Ectodermal cell (in vitro differentiated cells): Measurements from ENCODE around the gene CC2D1A.
"Not testable (repeated sequence)": the region's sequence is repeated elsewhere in the genome, so short reads cannot be mapped to it uniquely, and the experiment has no call there.

Experiments
- H3K27ac ChIP-seq: 2 replicates; pipeline ENCODE4 v1.7.0; 2013; ENCODE audit warnings: mild to moderate bottlenecking, low read depth, low read length; ENCODE audit not compliant: insufficient read depth, poor library complexity, severe bottlenecking
- H3K27me3 ChIP-seq: 2 replicates; pipeline ENCODE4 v1.7.0; 2013; ENCODE audit warnings: mild to moderate bottlenecking, low read length; ENCODE audit not compliant: insufficient read depth, control insufficient read depth, poor library complexity, severe bottlenecking
- H3K36me3 ChIP-seq: one replicate; pipeline ENCODE4 v1.7.0; 2013; ENCODE audit warnings: low read length; ENCODE audit not compliant: control insufficient read depth, insufficient read depth
- H3K4me1 ChIP-seq: one replicate; pipeline ENCODE4 v1.7.0; 2013; ENCODE audit warnings: low read length; ENCODE audit not compliant: control insufficient read depth, insufficient read depth
- H3K4me3 ChIP-seq: 2 replicates; pipeline ENCODE4 v1.7.0; 2013; ENCODE audit warnings: low read depth, low read length, control low read depth; ENCODE audit not compliant: insufficient read depth
- H3K9me3 ChIP-seq: 2 replicates; pipeline ENCODE4 v1.7.0; 2013; ENCODE audit warnings: mild to moderate bottlenecking, low read length, moderate library complexity; ENCODE audit not compliant: control insufficient read depth
- WGBS, 2 experiments: methylation state at CpG; one replicate each; pipeline ENCODE4 v1.1.7; 2013; ENCODE audit warnings: missing lambda C conversion rate in 2 of 2; 5-methylcytosine and 5-hydroxymethylcytosine counted together

Gene CC2D1A

DNA sequence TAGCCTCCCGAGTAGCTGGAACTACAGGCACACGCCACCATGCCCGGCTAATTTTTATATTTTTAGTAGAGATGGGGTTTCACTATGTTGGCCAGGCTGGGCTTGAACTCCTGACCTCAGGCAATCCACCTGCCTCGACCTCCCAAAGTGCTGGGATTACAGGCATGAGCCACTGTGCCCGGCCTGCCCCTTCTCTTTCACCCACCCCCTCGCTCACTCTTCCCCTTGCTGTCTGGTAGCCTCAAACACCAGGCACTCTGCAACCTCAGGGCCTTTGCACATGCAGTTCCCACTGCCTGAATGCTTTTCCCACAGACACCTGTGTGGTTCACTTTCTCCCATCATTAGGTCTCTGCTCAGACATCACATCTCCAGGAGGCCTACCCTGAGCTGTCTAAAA, 16.1 kb downstream of the CC2D1A start:
- H3K4me1 ChIP-seq, H3K4me3 ChIP-seq, H3K27me3 ChIP-seq, H3K9me3 ChIP-seq, H3K27ac ChIP-seq: not testable (repeated sequence)
- 93 to 96% methylated on average over 6 of the region's 6 CpGs for WGBS, 2 experiments
- peaks cover 26% of the 10 kb centered on the region for H3K36me3 ChIP-seq

DNA sequence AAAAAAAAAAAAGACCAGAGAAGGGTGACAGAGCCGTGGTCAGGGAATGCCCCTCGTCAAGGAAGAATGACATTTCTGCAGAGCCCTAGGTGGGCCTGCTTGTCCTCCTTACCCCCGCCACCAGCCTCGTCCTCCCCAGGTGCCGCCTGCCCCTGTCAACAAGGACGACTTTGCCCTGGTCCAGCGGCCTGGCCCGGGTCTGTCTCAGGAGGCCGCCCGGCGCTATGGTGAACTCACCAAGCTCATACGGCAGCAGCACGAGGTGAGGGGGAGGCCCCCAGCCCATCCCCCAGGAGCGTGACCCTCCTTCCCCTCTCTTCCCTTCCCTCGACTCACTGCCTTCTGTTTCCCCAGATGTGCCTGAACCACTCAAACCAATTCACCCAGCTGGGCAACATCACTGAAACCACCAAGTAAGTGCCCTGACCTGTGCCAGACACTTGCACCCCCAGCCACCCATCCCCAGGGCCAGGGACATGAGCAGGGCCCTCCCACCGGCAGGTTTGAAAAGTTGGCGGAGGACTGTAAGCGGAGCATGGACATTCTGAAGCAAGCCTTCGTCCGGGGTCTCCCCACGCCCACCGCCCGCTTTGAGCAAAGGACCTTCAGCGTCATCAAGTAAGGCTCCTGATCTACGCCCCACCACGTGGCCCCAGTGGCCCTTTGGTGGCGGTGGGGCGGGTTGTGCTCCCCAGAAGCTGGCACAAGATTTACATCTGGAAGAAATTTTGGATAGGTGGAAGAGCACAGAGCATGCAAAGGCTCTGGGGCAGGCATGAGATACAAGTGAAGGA, 17.4 kb downstream of the CC2D1A start:
- H3K27me3 ChIP-seq = no peaks in the 10 kb centered on the region
- no peaks in the 10 kb centered on the region for H3K4me1 ChIP-seq
- peaks cover 26% of the 10 kb centered on the region for H3K36me3 ChIP-seq
- 95% methylated on average over 28 of the region's 28 CpGs for WGBS, 2 experiments
- H3K9me3 ChIP-seq = peaks cover 5% of the 10 kb centered on the region
- H3K4me3 ChIP-seq = no peak overlapping the region
- H3K27ac ChIP-seq = no peak overlapping the region

DNA sequence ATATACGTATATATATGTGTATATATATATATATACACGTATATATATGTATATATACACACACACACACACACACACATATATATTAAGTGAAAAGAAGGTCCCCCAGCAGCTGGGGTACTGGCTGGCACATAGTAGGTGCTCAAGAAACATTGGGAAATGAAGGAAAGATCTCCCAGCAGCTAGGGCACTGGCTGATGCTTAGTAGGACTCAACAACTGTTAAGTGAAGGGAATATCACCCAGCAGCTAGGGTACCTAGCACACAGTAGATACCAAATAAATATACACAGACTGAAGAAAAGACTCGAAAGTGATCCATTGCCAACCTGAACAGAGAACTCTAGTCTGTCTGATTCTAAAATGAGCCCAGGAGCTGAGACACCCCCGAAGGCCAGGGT, 20.0 kb downstream of the CC2D1A start:
- 94 to 95% methylated on average over 2 of the region's 4 CpGs for WGBS, 2 experiments
- Histone ChIP-seq H3K4me3 (no peak overlapping the region), H3K9me3 (no peaks in the 10 kb centered on the region), H3K27ac (no peak overlapping the region), H3K4me1 (no peaks in the 10 kb centered on the region), H3K36me3 (peaks cover 7% of the 10 kb centered on the region), H3K27me3 (no peaks in the 10 kb centered on the region)

DNA sequence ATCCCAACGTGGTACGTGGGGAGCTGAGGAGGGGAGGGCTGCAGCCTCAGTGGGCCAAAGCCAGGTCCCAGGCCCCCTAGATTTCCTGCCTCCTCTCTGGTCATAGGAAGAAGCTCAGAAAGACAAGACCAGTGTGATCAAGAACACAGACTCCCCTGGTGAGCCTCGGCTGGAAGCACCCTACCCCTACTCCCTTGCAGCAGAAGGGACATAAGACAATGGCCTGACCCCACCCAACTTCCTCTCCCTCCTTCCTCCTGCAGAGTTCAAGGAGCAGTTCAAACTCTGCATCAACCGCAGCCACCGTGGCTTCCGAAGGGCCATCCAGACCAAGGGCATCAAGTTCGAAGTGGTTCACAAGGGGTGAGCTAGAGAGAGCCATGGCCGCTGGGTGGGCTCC, 20.7 kb downstream of the CC2D1A start:
- Histone ChIP-seq H3K27ac (no peak overlapping the region), H3K4me1 (no peaks in the 10 kb centered on the region), H3K4me3 (no peak overlapping the region), H3K36me3 (peaks cover 1% of the 10 kb centered on the region), H3K9me3 (no peaks in the 10 kb centered on the region), H3K27me3 (no peaks in the 10 kb centered on the region)
- WGBS, 2 experiments = 94% methylated on average over 8 of the region's 8 CpGs

DNA sequence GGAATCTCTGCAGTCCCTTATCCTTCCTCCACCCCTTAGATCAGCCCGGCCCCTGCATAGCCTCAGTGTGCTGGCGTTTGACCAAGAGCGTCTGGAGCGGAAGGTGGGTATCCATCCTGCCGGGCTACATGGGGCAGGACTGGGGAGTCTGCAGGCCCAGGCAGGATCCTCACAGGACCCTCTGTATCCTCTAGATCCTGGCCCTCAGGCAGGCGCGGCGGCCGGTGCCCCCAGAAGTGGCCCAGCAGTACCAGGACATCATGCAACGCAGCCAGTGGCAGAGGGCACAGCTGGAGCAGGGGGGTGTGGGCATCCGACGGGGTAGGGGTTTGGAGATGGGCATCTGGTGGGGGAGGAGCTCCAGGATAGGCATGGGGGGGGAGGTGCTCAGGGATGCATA, 23.3 kb downstream of the CC2D1A start:
- Histone ChIP-seq H3K4me1 (no peaks in the 10 kb centered on the region), H3K27me3 (no peaks in the 10 kb centered on the region), H3K9me3 (no peaks in the 10 kb centered on the region), H3K36me3 (no peaks in the 10 kb centered on the region), H3K27ac (no peak overlapping the region), H3K4me3 (no peak overlapping the region)
- WGBS, 2 experiments = 94 to 96% methylated on average over 12 of the region's 12 CpGs

DNA sequence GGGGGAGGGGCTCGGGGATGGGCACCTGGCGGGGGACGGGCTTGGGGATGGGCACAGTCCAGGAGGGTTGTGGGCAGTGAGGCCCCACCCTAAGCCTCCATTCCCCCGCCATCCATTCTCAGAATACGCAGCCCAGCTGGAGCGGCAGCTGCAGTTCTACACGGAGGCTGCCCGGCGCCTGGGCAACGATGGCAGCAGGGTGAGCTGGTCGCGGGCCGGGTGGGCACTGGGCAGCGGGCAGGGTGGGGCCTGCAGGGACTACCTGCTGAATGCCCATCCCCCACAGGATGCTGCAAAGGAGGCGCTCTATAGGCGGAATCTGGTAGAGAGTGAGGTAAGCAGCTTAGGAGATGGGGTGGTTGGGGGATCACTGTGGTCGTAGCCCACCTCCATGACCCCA, 24.0 kb downstream of the CC2D1A start:
- Histone ChIP-seq H3K4me1 (no peaks in the 10 kb centered on the region), H3K27ac (no peak overlapping the region), H3K27me3 (no peaks in the 10 kb centered on the region), H3K4me3 (no peak overlapping the region), H3K9me3 (no peaks in the 10 kb centered on the region), H3K36me3 (no peaks in the 10 kb centered on the region)
- 93% methylated on average over 17 of the region's 17 CpGs for WGBS, 2 experiments

DNA sequence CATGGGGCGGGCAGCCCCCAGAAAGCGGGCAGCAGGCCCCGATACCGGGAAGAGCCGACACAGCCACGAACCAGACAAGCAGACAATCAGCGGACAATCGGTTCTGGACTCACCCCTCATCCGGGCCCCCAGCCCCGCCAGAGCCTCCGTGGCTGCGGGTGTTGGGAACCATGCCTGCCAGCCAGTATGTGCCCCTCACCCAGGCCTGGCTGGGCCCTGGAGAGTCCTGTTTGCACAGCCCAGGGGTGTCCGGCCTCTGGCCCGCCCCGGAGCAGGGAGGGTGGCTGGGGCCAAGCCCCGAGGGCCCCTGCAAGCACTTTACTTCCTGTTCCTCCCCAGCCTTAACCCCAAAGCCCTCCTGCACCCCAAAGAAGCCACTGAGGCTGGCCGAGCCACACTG, 24.4 kb downstream of the CC2D1A start:
- H3K4me1 ChIP-seq = peaks cover under 1% of the 10 kb centered on the region
- H3K27ac ChIP-seq = no peak overlapping the region
- no peaks in the 10 kb centered on the region for H3K9me3 ChIP-seq
- H3K36me3 ChIP-seq = no peaks in the 10 kb centered on the region
- no peak overlapping the region for H3K4me3 ChIP-seq
- H3K27me3 ChIP-seq = no peaks in the 10 kb centered on the region
- WGBS, 2 experiments = 92 to 93% methylated on average over 17 of the region's 17 CpGs

DNA sequence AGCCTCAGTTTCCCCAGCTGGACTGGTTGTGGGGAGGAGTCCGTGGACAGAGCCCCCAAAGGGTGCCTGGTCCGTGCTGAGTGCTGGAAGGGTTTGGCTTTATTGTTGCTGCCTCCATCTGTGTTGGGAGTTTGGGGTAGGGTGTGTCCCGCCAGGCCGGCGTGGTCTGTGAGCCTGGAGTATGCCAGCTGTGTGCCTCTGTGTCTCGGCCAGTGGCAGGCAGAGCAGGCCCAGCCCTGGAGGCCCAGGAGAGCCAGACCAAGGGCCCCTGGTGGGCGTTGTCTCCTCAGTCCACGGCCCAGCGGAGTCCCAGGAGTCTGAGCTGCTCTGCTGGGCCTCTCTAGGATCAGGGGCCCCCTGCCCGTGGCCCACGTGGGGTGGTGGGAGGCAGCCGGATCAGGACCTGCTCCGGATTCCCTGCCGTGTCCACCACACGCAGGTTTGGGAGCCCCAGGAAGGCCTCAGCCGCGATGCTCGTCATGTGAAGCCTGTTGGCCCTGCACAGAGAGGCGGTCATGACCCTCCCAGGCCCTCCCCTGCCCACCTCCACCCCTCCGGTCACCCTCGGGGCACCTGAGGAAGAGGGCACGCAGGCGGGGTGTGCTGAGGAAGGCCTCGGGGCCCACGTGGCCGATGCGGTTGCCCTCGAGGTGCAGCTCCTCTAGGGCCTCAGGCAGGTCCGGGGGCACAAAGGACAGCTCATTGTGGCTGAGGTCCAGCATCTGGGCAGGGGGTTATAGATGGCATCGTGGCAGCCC, 25.6 kb downstream of the CC2D1A start:
- no peaks in the 10 kb centered on the region for H3K27me3 ChIP-seq
- H3K36me3 ChIP-seq = no peaks in the 10 kb centered on the region
- H3K27ac ChIP-seq = no peak overlapping the region
- peaks cover 12% of the 10 kb centered on the region for H3K4me1 ChIP-seq
- WGBS, 2 experiments = 95% methylated on average over 30 of the region's 30 CpGs
- no peaks in the 10 kb centered on the region for H3K9me3 ChIP-seq
- H3K4me3 ChIP-seq = no peak overlapping the region

DNA sequence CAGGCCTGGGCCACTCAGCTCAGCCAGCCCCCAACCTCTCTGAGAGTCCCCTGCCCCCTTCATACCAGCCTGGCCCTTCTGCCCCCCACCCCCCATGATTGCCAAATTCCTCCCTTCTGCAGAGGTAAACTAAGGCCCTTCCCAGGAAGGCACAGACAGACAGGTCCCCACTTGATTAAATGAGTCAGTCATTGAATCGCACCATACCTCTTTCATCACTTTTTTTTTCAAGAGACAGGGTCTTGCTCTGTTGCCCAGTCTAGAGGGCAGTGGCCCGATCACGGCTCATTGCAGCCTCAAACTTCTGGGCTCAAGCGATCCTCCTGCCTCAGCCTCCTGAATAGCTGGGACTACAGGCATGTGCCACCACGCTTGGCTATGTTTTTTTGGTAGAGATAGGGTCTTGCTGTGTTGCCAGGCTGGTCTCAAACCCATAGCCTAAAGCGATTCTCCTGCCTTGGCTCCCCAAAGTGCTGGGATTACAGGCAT, 26.2 kb downstream of the CC2D1A start:
- H3K4me1 ChIP-seq = peaks cover 13% of the 10 kb centered on the region
- H3K36me3 ChIP-seq = no peaks in the 10 kb centered on the region
- no peak overlapping the region for H3K4me3 ChIP-seq
- 92 to 93% methylated on average over 6 of the region's 6 CpGs for WGBS, 2 experiments
- no peaks in the 10 kb centered on the region for H3K9me3 ChIP-seq
- H3K27me3 ChIP-seq = no peaks in the 10 kb centered on the region
- no peak overlapping the region for H3K27ac ChIP-seq

DNA sequence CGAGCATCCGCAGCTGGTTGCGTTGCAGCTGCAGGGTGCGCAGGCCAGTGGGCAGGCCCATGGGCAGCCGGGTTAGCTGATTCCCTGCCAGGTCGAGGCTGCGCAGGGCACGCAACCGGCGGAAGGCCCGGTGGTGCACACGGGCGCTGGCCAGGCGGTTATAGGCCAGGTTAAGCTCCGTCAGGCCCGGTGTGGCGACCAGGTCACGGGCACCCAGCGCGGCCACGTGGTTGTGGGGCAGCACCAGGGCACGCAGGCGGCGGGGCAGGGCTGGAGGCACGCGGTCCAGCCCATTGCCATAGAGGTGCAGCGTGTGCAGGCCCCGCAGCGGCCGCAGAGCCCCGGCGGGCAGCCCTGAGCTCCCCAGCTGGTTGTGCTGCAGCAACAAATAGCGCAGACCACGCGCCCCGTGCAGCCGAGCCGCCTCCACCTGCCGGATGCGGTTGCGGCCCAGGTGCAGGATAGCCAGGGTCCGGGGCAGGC, 27.0 kb downstream of the CC2D1A start:
- Histone ChIP-seq H3K27ac (no peak overlapping the region), H3K27me3 (no peaks in the 10 kb centered on the region), H3K4me3 (no peak overlapping the region), H3K36me3 (no peaks in the 10 kb centered on the region), H3K9me3 (no peaks in the 10 kb centered on the region), H3K4me1 (peaks cover 20% of the 10 kb centered on the region)
- WGBS, 2 experiments = 96% methylated on average over 42 of the region's 42 CpGs
